HCT116 (cell line): ENCODE measurements around the gene EML1. TPM values are rescaled to one million over a fixed set of nuclear protein-coding genes. Genes with fewer than 3 reads are reported as not detected.

Experiments
- ATAC-seq: fragments of 200-7000 bp; cut with Tn5 transposase; 2 replicates; pipeline ENCODE4 v1.9.1; 2020; ENCODE audit warnings: mild to moderate bottlenecking, moderate library complexity
- BruUV-seq: library from RNA; stranded (reverse); fragments of 400-500 nt; replicated peaks from 2 replicates; lab custom pipeline; 2021; lab: Mats Ljungman, UMichigan
- CTCF ChIA-PET: fragments of 300-600 bp; sonication (Branson Sonifier 250); formaldehyde crosslinking; loops from one replicate; lab custom pipeline; 2021; ENCODE audit warnings: antibody characterized with exemption; lab: Charles Lee
- POLR2A ChIA-PET: fragments of 300-600, 350-600 bp; sonication (Branson Sonifier 250); formaldehyde crosslinking; loops from one replicate; lab custom pipeline; 2021; ENCODE audit warnings: antibody characterized with exemption; lab: Charles Lee
- RAD21 ChIA-PET, 2 experiments: fragments of 300-600 bp; sonication (Branson Sonifier 250); formaldehyde crosslinking; loops; one replicate each; lab custom pipeline; 2023; ENCODE audit warnings: low total read pairs in 2 of 2; ENCODE audit not compliant: uncharacterized antibody in 2 of 2, unreplicated experiment in 2 of 2, low non-redundant PET in 1 of 2; lab: Charles Lee
- DNase-seq: peaks from one replicate; pipeline ENCODE4 v3.0.0-alpha.2; 2010; ENCODE audit warnings: low read depth, low spot score
- H2AFZ ChIP-seq: fragments of 200-600 bp; shearing (Covaris generic), sonication (generic); 2 replicates; pipeline ENCODE4 v1.6.1; 2017; ENCODE audit warnings: low read depth, mixed run types, mixed read lengths, antibody characterized with exemption, low read length; ENCODE audit not compliant: poor library complexity, severe bottlenecking
- H3K27ac ChIP-seq: 2 replicates; pipeline ENCODE4 v1.5.1; 2012; ENCODE audit warnings: low read depth, low read length
- H3K27me3 ChIP-seq: fragments of 200-600 bp; sonication (generic); 2 replicates; pipeline ENCODE4 v1.6.1; 2016; ENCODE audit warnings: mixed run types, low read length, mixed read lengths; ENCODE audit not compliant: insufficient read depth
- H3K36me3 ChIP-seq, 2 experiments: fragments of 200-500 bp in 1 of 2; fragments of 200-600 bp in 1 of 2; sonication (Bioruptor generic) in 1 of 2; sonication (generic) in 1 of 2; 2 replicates each; pipeline versions ENCODE4 v1.5.1 to v1.6.1; 2014 to 2016; ENCODE audit warnings: low read length in 2 of 2, inconsistent platforms in 1 of 2, mixed read lengths in 1 of 2, mixed run types in 1 of 2; ENCODE audit not compliant: insufficient read depth in 2 of 2, control insufficient read depth in 1 of 2
- H3K4me1 ChIP-seq, 2 experiments: fragments of 200-600 bp in 1 of 2; sonication (generic) in 1 of 2; 2 replicates each; pipeline versions ENCODE4 v1.5.1 to v1.6.1; 2012 to 2017; ENCODE audit warnings: low read length in 2 of 2, inconsistent platforms in 1 of 2, mild to moderate bottlenecking in 1 of 2, mixed read lengths in 1 of 2, mixed run types in 1 of 2, moderate library complexity in 1 of 2; ENCODE audit not compliant: insufficient read depth in 2 of 2, control insufficient read depth in 1 of 2
- H3K4me2 ChIP-seq: fragments of 200-600 bp; sonication (generic); 2 replicates; pipeline ENCODE4 v1.6.1; 2017; ENCODE audit warnings: mixed run types, low read length, mixed read lengths
- H3K4me3 ChIP-seq, 2 experiments: fragments of 200-600 bp in 1 of 2; sonication (generic) in 1 of 2; replicated peaks in 1 of 2; 2 replicates each; pipeline ENCODE4 v1.5.1; 2011 to 2016; ENCODE audit warnings: low read length in 2 of 2, control low read depth in 1 of 2, low read depth in 1 of 2, mild to moderate bottlenecking in 1 of 2, mixed read lengths in 1 of 2, mixed run types in 1 of 2
- H3K79me2 ChIP-seq: fragments of 200-600 bp; sonication (generic); 2 replicates; pipeline ENCODE4 v1.6.1; 2017; ENCODE audit warnings: mild to moderate bottlenecking, mixed run types, low read length, moderate library complexity, mixed read lengths; ENCODE audit not compliant: insufficient read depth
- H3K9ac ChIP-seq: fragments of 200-600 bp; sonication (generic); 2 replicates; pipeline ENCODE4 v1.6.1; 2016; ENCODE audit warnings: low read length, mixed read lengths
- H3K9me2 ChIP-seq: fragments of 200-600 bp; sonication (generic), shearing (Covaris generic); 2 replicates; pipeline ENCODE4 v1.6.1; 2017; ENCODE audit warnings: mixed run types, mild to moderate bottlenecking, moderate library complexity; ENCODE audit not compliant: insufficient read depth
- H3K9me3 ChIP-seq, 2 experiments: fragments of 200-500 bp in 1 of 2; fragments of 200-600 bp in 1 of 2; sonication (Bioruptor generic) in 1 of 2; sonication (generic) in 1 of 2; 2 replicates each; pipeline ENCODE4 v1.6.1; 2014 to 2017; ENCODE audit warnings: low read length in 2 of 2, mixed read lengths in 2 of 2, inconsistent platforms in 1 of 2, low read depth in 1 of 2, mild to moderate bottlenecking in 1 of 2, mixed run types in 1 of 2, moderate library complexity in 1 of 2; ENCODE audit not compliant: control insufficient read depth in 1 of 2, insufficient read depth in 1 of 2
- H4K20me1 ChIP-seq: fragments of 200-600 bp; sonication (generic), shearing (Covaris generic); 2 replicates; pipeline ENCODE4 v1.6.1; 2017; ENCODE audit warnings: mixed run types, mild to moderate bottlenecking, moderate library complexity; ENCODE audit not compliant: insufficient read depth
- CBX3 ChIP-seq: IDR thresholded peaks from 2 replicates; pipeline ENCODE4 v1.6.1; 2012; ENCODE audit warnings: low read depth
- CEBPB ChIP-seq: IDR thresholded peaks from 2 replicates; pipeline ENCODE4 v1.6.1; 2012; ENCODE audit warnings: low read depth
- EZH2 ChIP-seq: fragments of 200-600 bp; sonication (generic); IDR thresholded peaks from 2 replicates; pipeline ENCODE4 v1.6.1; 2017; ENCODE audit warnings: antibody characterized with exemption, mixed run types
- EZH2phosphoT487 ChIP-seq: fragments of 200-600 bp; IDR thresholded peaks from 2 replicates; pipeline ENCODE4 v1.6.1; 2018; ENCODE audit warnings: antibody characterized with exemption, borderline replicate concordance
- FOSL1 ChIP-seq: IDR thresholded peaks from 2 replicates; pipeline ENCODE4 v1.6.1; 2012; ENCODE audit warnings: low read depth
- RAD21 ChIP-seq: IDR thresholded peaks from 2 replicates; pipeline ENCODE4 v1.6.1; 2012; ENCODE audit warnings: low read depth, mild to moderate bottlenecking
- SP1 ChIP-seq: IDR thresholded peaks from 2 replicates; pipeline ENCODE4 v1.6.1; 2012; ENCODE audit warnings: low read depth
- YY1 ChIP-seq: IDR thresholded peaks from 2 replicates; pipeline ENCODE4 v1.6.1; 2011; ENCODE audit warnings: low read length, low read depth, moderate library complexity, mild to moderate bottlenecking; ENCODE audit not compliant: insufficient replicate concordance; ENCODE audit errors: extremely low read depth
- intact Hi-C: fragments of 100-400 bp; cut with micrococcal nuclease; formaldehyde crosslinking; loops from 2 replicates; pipeline ENCODE4 v1.10.0; 2022
- total RNA-seq: library from RNA; stranded (reverse); gene quantifications from one replicate; pipeline ENCODE4 v1.2.1, GENCODE V29; 2021; ENCODE audit not compliant: unreplicated experiment
- TF ChIP-seq, protein P1 (sequence below), 3 experiments: fragments of 200-600 bp in 1 of 3; sonication (generic) in 1 of 3; IDR thresholded peaks in 2 of 3; conservative IDR thresholded peaks in 1 of 3; 2 replicates each; pipeline ENCODE4 v1.5.1; 2012 to 2017; ENCODE audit warnings: low read depth in 2 of 3, low read length in 2 of 3, antibody characterized with exemption in 1 of 3, borderline replicate concordance in 1 of 3, control low read depth in 1 of 3, mild to moderate bottlenecking in 1 of 3, mixed read lengths in 1 of 3, mixed run types in 1 of 3, moderate library complexity in 1 of 3; ENCODE audit not compliant: insufficient read depth in 1 of 3
- TF ChIP-seq, protein P2 (sequence below): IDR thresholded peaks from 2 replicates; pipeline ENCODE4 v1.6.1; 2012
- TF ChIP-seq, protein P3 (sequence below): IDR thresholded peaks from 2 replicates; pipeline ENCODE4 v1.6.1; 2012
- TF ChIP-seq, protein P4 (sequence below): IDR thresholded peaks from 2 replicates; pipeline ENCODE4 v1.6.1; 2012; ENCODE audit warnings: low read depth

Gene EML1
- total RNA-seq, 1 experiment from 2014 or later = 7.4 TPM

DNA sequence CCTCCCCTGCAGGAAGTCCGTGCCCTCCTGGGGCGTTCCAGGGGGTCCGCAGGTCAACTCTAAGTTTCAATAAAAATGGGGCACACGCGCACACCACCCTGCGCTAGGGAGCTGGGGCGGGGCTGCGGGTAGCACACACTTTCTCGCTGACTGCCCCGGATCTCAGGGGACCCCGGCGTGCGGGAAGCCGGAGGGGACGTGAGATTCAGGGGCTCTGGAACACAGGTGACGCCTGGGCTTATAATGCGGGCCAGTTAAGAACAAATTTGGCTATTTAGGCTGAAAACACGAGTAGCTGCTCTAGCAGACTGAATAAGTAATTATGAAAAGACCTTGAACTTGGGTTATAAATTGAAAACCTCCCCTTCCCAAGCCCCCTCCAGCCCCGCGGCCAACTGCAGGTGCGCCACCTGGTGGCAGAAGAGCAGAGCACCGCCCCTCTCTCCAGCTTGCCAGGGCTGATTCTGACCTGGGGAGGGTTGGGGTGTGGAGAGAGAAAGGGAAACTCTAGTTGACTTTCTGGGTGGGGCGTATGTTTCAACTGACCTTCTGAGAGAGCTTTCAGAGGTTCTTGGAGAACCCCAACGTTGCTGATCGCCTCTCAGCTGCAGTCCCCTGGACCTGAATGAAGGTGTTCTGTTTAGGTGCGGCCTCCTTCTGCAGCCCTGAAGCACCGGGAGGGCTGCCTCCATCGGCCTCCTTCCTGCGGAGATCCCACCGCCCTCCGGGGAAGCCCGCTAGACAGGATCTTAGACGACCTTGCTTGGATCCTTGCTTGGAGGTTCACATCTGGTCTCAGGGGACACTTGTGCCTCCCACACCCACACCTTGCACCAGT lies 153.7 kb downstream of the EML1 start:
- no peak overlapping the region for H2AFZ ChIP-seq
- H3K4me1 ChIP-seq = peaks cover 4 to 13% of the 10 kb centered on the region in 2 experiments
- H3K4me3 ChIP-seq = no peak overlapping the region
- intact Hi-C loops = loop anchor here (10.0 kb wide), 1 partner anchor 422 kb away; no protein-coding TSS in a partner anchor
- peak; percentile 85 for ATAC-seq
- H3K27ac ChIP-seq = no peak overlapping the region
- ChIA-PET RAD21 (no interaction called here), POLR2A (no interaction called here), CTCF (interaction anchor here (0.6 to 1.4 kb wide), 6 partner anchors 11 to 161 kb away, joined by 3 read pairs; no protein-coding TSS in a partner anchor)
- no peak overlapping the region for H3K4me2 ChIP-seq
- TF ChIP-seq, protein P1, sequence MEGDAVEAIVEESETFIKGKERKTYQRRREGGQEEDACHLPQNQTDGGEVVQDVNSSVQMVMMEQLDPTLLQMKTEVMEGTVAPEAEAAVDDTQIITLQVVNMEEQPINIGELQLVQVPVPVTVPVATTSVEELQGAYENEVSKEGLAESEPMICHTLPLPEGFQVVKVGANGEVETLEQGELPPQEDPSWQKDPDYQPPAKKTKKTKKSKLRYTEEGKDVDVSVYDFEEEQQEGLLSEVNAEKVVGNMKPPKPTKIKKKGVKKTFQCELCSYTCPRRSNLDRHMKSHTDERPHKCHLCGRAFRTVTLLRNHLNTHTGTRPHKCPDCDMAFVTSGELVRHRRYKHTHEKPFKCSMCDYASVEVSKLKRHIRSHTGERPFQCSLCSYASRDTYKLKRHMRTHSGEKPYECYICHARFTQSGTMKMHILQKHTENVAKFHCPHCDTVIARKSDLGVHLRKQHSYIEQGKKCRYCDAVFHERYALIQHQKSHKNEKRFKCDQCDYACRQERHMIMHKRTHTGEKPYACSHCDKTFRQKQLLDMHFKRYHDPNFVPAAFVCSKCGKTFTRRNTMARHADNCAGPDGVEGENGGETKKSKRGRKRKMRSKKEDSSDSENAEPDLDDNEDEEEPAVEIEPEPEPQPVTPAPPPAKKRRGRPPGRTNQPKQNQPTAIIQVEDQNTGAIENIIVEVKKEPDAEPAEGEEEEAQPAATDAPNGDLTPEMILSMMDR (IDR thresholded peaks at IDR 0.05 in 2 of 3, conservative IDR thresholded peaks at IDR 0.05 in 1 of 3; ENCODE audit: borderline replicate concordance in 1 of 3, insufficient read depth in 1 of 3, low read depth in 2 of 3, low read length in 2 of 3) = peak; percentile 48 to 97 (median 97); a peak in 5 of 6 replicates
- TF ChIP-seq RAD21 (peak; percentile 43), CBX3 (no peak)
- TF ChIP-seq, protein P2, sequence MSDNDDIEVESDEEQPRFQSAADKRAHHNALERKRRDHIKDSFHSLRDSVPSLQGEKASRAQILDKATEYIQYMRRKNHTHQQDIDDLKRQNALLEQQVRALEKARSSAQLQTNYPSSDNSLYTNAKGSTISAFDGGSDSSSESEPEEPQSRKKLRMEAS = no peak
- H3K9me2 ChIP-seq = no peaks in the 10 kb centered on the region
- no TSS peak for BruUV-seq
- H3K9ac ChIP-seq = no peak overlapping the region
- no peaks in the 10 kb centered on the region for H4K20me1 ChIP-seq
- H3K36me3 ChIP-seq = no peaks in the 10 kb centered on the region
- H3K9me3 ChIP-seq = no peaks in the 10 kb centered on the region
- no peak for DNase-seq
- H3K79me2 ChIP-seq = no peaks in the 10 kb centered on the region
- H3K27me3 ChIP-seq = no peaks in the 10 kb centered on the region

DNA sequence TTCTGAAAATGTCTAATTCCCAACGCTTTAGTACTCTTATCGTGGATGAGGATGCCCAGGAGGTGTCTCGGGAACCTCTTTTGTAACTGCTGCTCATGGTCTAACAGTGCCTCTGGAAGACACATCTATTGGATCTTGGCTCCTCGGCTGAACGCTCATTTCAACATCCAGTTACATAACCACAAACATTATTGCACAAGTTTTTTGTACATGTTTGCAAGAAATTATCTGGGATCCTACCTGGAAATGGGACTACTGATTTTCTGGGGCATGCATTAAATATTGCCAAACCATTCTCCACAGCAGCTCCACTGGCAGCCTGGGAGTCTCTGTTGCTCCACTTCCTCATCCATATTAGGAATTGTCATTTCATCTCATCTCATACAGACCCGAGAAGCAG lies 154.5 kb downstream of the EML1 start:
- Histone ChIP-seq H3K9me2 (no peaks in the 10 kb centered on the region), H3K4me2 (no peak overlapping the region), H3K27me3 (no peaks in the 10 kb centered on the region), H4K20me1 (no peaks in the 10 kb centered on the region), H3K9ac (no peak overlapping the region), H3K4me1 (peaks cover 4 to 13% of the 10 kb centered on the region in 2 experiments), H3K4me3 (no peak overlapping the region), H3K79me2 (no peaks in the 10 kb centered on the region), H3K27ac (no peak overlapping the region), H3K36me3 (no peaks in the 10 kb centered on the region), H2AFZ (no peak overlapping the region), H3K9me3 (no peaks in the 10 kb centered on the region)
- no TSS peak for BruUV-seq
- intact Hi-C loops = loop anchor here (10.0 kb wide), 1 partner anchor 423 kb away; no protein-coding TSS in a partner anchor
- DNase-seq (no peak), ATAC-seq (no peak)
- ChIA-PET RAD21 (no interaction called here), POLR2A (no interaction called here), CTCF (interaction anchor here (0.7 to 1.4 kb wide), 3 partner anchors 12 to 160 kb away, joined by 3 read pairs; no protein-coding TSS in a partner anchor)
- no peak for TF ChIP-seq CEBPB
- TF ChIP-seq CBX3 = no peak
- TF ChIP-seq EZH2phosphoT487 = no peak
- TF ChIP-seq, protein P3, sequence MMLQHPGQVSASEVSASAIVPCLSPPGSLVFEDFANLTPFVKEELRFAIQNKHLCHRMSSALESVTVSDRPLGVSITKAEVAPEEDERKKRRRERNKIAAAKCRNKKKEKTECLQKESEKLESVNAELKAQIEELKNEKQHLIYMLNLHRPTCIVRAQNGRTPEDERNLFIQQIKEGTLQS = no peak
- TF ChIP-seq FOSL1 = no peak
- TF ChIP-seq YY1 = no peak
- TF ChIP-seq SP1 = no peak
- TF ChIP-seq EZH2 = no peak
- TF ChIP-seq, protein P4, sequence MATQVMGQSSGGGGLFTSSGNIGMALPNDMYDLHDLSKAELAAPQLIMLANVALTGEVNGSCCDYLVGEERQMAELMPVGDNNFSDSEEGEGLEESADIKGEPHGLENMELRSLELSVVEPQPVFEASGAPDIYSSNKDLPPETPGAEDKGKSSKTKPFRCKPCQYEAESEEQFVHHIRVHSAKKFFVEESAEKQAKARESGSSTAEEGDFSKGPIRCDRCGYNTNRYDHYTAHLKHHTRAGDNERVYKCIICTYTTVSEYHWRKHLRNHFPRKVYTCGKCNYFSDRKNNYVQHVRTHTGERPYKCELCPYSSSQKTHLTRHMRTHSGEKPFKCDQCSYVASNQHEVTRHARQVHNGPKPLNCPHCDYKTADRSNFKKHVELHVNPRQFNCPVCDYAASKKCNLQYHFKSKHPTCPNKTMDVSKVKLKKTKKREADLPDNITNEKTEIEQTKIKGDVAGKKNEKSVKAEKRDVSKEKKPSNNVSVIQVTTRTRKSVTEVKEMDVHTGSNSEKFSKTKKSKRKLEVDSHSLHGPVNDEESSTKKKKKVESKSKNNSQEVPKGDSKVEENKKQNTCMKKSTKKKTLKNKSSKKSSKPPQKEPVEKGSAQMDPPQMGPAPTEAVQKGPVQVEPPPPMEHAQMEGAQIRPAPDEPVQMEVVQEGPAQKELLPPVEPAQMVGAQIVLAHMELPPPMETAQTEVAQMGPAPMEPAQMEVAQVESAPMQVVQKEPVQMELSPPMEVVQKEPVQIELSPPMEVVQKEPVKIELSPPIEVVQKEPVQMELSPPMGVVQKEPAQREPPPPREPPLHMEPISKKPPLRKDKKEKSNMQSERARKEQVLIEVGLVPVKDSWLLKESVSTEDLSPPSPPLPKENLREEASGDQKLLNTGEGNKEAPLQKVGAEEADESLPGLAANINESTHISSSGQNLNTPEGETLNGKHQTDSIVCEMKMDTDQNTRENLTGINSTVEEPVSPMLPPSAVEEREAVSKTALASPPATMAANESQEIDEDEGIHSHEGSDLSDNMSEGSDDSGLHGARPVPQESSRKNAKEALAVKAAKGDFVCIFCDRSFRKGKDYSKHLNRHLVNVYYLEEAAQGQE = no peak
